Measurements from ENCODE around the gene TMTC4.

Gene TMTC4

GRCh38 chr13:100665403-100665802 lies 9.2 kb downstream of the TMTC4 start:
- Histone ChIP-seq H3K27ac (ENCODE audit: low read depth, low read length) (no peak overlapping the region), H3K4me1 (ENCODE audit: insufficient read depth, low read length) (no peaks in the 10 kb centered on the region), H3K36me3 (ENCODE audit: insufficient read depth, low read length) (peaks cover 26% of the 10 kb centered on the region), H3K9me3 (ENCODE audit: low read length) (no peaks in the 10 kb centered on the region), H3K4me3 (ENCODE audit: low read depth in 1 of 2, low read length in 2 of 2) (no peak overlapping the region), H3K9ac (ENCODE audit: low read length) (no peak overlapping the region), H3K27me3 (ENCODE audit: control insufficient read depth in 1 of 2, insufficient read depth in 2 of 2, low read length in 2 of 2) (no peaks in the 10 kb centered on the region)

- H3K9me3 ChIP-seq (ENCODE audit: low read length), result no peaks in the 10 kb centered on the region
- peaks cover 28% of the 10 kb centered on the region for H3K36me3 ChIP-seq (ENCODE audit: insufficient read depth, low read length)
- no peak overlapping the region for H3K4me3 ChIP-seq (ENCODE audit: low read depth in 1 of 2, low read length in 2 of 2)
- H3K27me3 ChIP-seq (ENCODE audit: control insufficient read depth in 1 of 2, insufficient read depth in 2 of 2, low read length in 2 of 2), result no peaks in the 10 kb centered on the region
- no peak overlapping the region for H3K27ac ChIP-seq (ENCODE audit: low read depth, low read length)
- no peaks in the 10 kb centered on the region for H3K4me1 ChIP-seq (ENCODE audit: insufficient read depth, low read length)
- no peak overlapping the region for H3K9ac ChIP-seq (ENCODE audit: low read length)
Observed at GRCh38 chr13:100664171-100664900, 10.3 kb downstream of the TMTC4 start.

GRCh38 chr13:100662468-100663211 lies 12.0 kb downstream of the TMTC4 start:
- no peak overlapping the region for H3K9ac ChIP-seq (ENCODE audit: low read length)
- no peaks in the 10 kb centered on the region for H3K4me1 ChIP-seq (ENCODE audit: insufficient read depth, low read length)
- H3K27ac ChIP-seq (ENCODE audit: low read depth, low read length), result no peak overlapping the region
- H3K36me3 ChIP-seq (ENCODE audit: insufficient read depth, low read length), result peaks cover 22% of the 10 kb centered on the region
- H3K9me3 ChIP-seq (ENCODE audit: low read length), result no peaks in the 10 kb centered on the region
- H3K4me3 ChIP-seq (ENCODE audit: low read depth in 1 of 2, low read length in 2 of 2), result no peak overlapping the region
- no peaks in the 10 kb centered on the region for H3K27me3 ChIP-seq (ENCODE audit: control insufficient read depth in 1 of 2, insufficient read depth in 2 of 2, low read length in 2 of 2)

- H3K4me3 ChIP-seq (ENCODE audit: low read depth in 1 of 2, low read length in 2 of 2), result no peak overlapping the region
- no peak overlapping the region for H3K27ac ChIP-seq (ENCODE audit: low read depth, low read length)
- no peaks in the 10 kb centered on the region for H3K27me3 ChIP-seq (ENCODE audit: control insufficient read depth in 1 of 2, insufficient read depth in 2 of 2, low read length in 2 of 2)
- no peaks in the 10 kb centered on the region for H3K9me3 ChIP-seq (ENCODE audit: low read length)
- no peaks in the 10 kb centered on the region for H3K4me1 ChIP-seq (ENCODE audit: insufficient read depth, low read length)
- H3K36me3 ChIP-seq (ENCODE audit: insufficient read depth, low read length), result peaks cover 21% of the 10 kb centered on the region
- H3K9ac ChIP-seq (ENCODE audit: low read length), result no peak overlapping the region
Observed at GRCh38 chr13:100660761-100661160, 13.8 kb downstream of the TMTC4 start.

GRCh38 chr13:100659578-100659977 lies 15.0 kb downstream of the TMTC4 start:
- H3K9ac ChIP-seq (ENCODE audit: low read length), result no peak overlapping the region
- H3K36me3 ChIP-seq (ENCODE audit: insufficient read depth, low read length), result peaks cover 23% of the 10 kb centered on the region
- H3K27ac ChIP-seq (ENCODE audit: low read depth, low read length), result no peak overlapping the region
- no peaks in the 10 kb centered on the region for H3K4me1 ChIP-seq (ENCODE audit: insufficient read depth, low read length)
- no peaks in the 10 kb centered on the region for H3K9me3 ChIP-seq (ENCODE audit: low read length)
- no peaks in the 10 kb centered on the region for H3K27me3 ChIP-seq (ENCODE audit: control insufficient read depth in 1 of 2, insufficient read depth in 2 of 2, low read length in 2 of 2)
- no peak overlapping the region for H3K4me3 ChIP-seq (ENCODE audit: low read depth in 1 of 2, low read length in 2 of 2)

- Histone ChIP-seq H3K4me1 (ENCODE audit: insufficient read depth, low read length) (no peaks in the 10 kb centered on the region), H3K9ac (ENCODE audit: low read length) (no peak overlapping the region), H3K36me3 (ENCODE audit: insufficient read depth, low read length) (peaks cover 23% of the 10 kb centered on the region), H3K9me3 (ENCODE audit: low read length) (no peaks in the 10 kb centered on the region), H3K4me3 (ENCODE audit: low read depth in 1 of 2, low read length in 2 of 2) (no peak overlapping the region), H3K27ac (ENCODE audit: low read depth, low read length) (no peak overlapping the region), H3K27me3 (ENCODE audit: control insufficient read depth in 1 of 2, insufficient read depth in 2 of 2, low read length in 2 of 2) (no peaks in the 10 kb centered on the region)
Observed at GRCh38 chr13:100658363-100658762, 16.2 kb downstream of the TMTC4 start.

- Histone ChIP-seq H3K4me3 (ENCODE audit: low read depth in 1 of 2, low read length in 2 of 2) (no peak overlapping the region), H3K4me1 (ENCODE audit: insufficient read depth, low read length) (no peaks in the 10 kb centered on the region), H3K27ac (ENCODE audit: low read depth, low read length) (no peak overlapping the region), H3K9me3 (ENCODE audit: low read length) (no peaks in the 10 kb centered on the region), H3K9ac (ENCODE audit: low read length) (no peak overlapping the region), H3K36me3 (ENCODE audit: insufficient read depth, low read length) (peaks cover 20% of the 10 kb centered on the region), H3K27me3 (ENCODE audit: control insufficient read depth in 1 of 2, insufficient read depth in 2 of 2, low read length in 2 of 2) (no peaks in the 10 kb centered on the region)
Observed at GRCh38 chr13:100657881-100658315, 16.7 kb downstream of the TMTC4 start.

- peaks cover 9% of the 10 kb centered on the region for H3K36me3 ChIP-seq (ENCODE audit: insufficient read depth, low read length)
- no peak overlapping the region for H3K27ac ChIP-seq (ENCODE audit: low read depth, low read length)
- no peaks in the 10 kb centered on the region for H3K4me1 ChIP-seq (ENCODE audit: insufficient read depth, low read length)
- no peaks in the 10 kb centered on the region for H3K27me3 ChIP-seq (ENCODE audit: control insufficient read depth in 1 of 2, insufficient read depth in 2 of 2, low read length in 2 of 2)
- H3K9me3 ChIP-seq (ENCODE audit: low read length), result no peaks in the 10 kb centered on the region
- H3K4me3 ChIP-seq (ENCODE audit: low read depth in 1 of 2, low read length in 2 of 2), result no peak overlapping the region
- H3K9ac ChIP-seq (ENCODE audit: low read length), result no peak overlapping the region
Observed at GRCh38 chr13:100652510-100652909, 22.1 kb downstream of the TMTC4 start.

- Histone ChIP-seq H3K27me3 (ENCODE audit: control insufficient read depth in 1 of 2, insufficient read depth in 2 of 2, low read length in 2 of 2) (no peaks in the 10 kb centered on the region), H3K9ac (ENCODE audit: low read length) (no peak overlapping the region), H3K36me3 (ENCODE audit: insufficient read depth, low read length) (peaks cover under 1% of the 10 kb centered on the region), H3K4me1 (ENCODE audit: insufficient read depth, low read length) (no peaks in the 10 kb centered on the region), H3K9me3 (ENCODE audit: low read length) (no peaks in the 10 kb centered on the region), H3K27ac (ENCODE audit: low read depth, low read length) (no peak overlapping the region), H3K4me3 (ENCODE audit: low read depth in 1 of 2, low read length in 2 of 2) (no peak overlapping the region)
Observed at GRCh38 chr13:100650326-100650725, 24.3 kb downstream of the TMTC4 start.

- Histone ChIP-seq H3K27ac (ENCODE audit: low read depth, low read length) (no peak overlapping the region), H3K4me3 (ENCODE audit: low read depth in 1 of 2, low read length in 2 of 2) (no peak overlapping the region), H3K27me3 (ENCODE audit: control insufficient read depth in 1 of 2, insufficient read depth in 2 of 2, low read length in 2 of 2) (no peaks in the 10 kb centered on the region), H3K4me1 (ENCODE audit: insufficient read depth, low read length) (no peaks in the 10 kb centered on the region), H3K9ac (ENCODE audit: low read length) (no peak overlapping the region), H3K36me3 (ENCODE audit: insufficient read depth, low read length) (no peaks in the 10 kb centered on the region), H3K9me3 (ENCODE audit: low read length) (no peaks in the 10 kb centered on the region)
Observed at GRCh38 chr13:100648354-100648753, 26.2 kb downstream of the TMTC4 start.

- Histone ChIP-seq H3K9ac (ENCODE audit: low read length) (no peak overlapping the region), H3K36me3 (ENCODE audit: insufficient read depth, low read length) (no peaks in the 10 kb centered on the region), H3K9me3 (ENCODE audit: low read length) (no peaks in the 10 kb centered on the region), H3K27me3 (ENCODE audit: control insufficient read depth in 1 of 2, insufficient read depth in 2 of 2, low read length in 2 of 2) (no peaks in the 10 kb centered on the region), H3K4me3 (ENCODE audit: low read depth in 1 of 2, low read length in 2 of 2) (no peak overlapping the region), H3K27ac (ENCODE audit: low read depth, low read length) (no peak overlapping the region), H3K4me1 (ENCODE audit: insufficient read depth, low read length) (no peaks in the 10 kb centered on the region)
Observed at GRCh38 chr13:100646871-100647270, 27.7 kb downstream of the TMTC4 start.
